Measurements from ENCODE around the gene SAP30L. TPM values are rescaled to one million over a fixed set of nuclear protein-coding genes. Genes with fewer than 3 reads are reported as not detected.

The SAP30L gene
- total RNA-seq, 3 donors from 2014 or later (not counting 1 experiment from before 2014, with no cell fraction given), result 37.0 to 48.4 (median 47.6) TPM

DNA sequence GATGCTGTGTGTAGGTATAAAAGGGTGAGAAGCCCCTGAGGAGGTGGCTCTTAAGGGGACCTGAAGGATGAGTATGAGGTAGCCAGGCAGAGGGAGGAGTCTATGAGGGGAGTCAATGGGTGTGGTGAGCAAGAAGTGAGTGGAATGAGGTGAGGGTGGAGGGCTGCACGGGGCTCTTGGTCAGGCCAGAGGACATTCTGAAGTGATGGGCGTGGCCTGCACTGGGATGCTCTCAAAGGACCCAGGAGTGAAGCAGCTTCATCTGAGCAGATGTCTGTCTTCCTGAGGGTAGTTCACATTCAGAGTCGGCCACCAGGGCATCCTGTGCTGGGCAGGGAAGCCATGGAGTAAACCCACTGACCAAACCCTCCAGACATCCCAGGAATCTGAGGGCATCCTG, 45.1 kb upstream of the SAP30L start:
- H3K4me1 ChIP-seq (ENCODE audit: control insufficient read depth, insufficient read depth, low read length), result peaks cover 9% of the 10 kb centered on the region
- peak overlapping the region; percentile 44 to 64 for H3K27ac Mint-ChIP-seq
- WGBS (ENCODE audit: insufficient coverage), result 94% methylated on average over 3 of the region's 3 CpGs
- H3K9me3 Mint-ChIP-seq, result no peaks in the 10 kb centered on the region
- intact Hi-C loops (cut with micrococcal nuclease), result loop anchor here (10.0 kb wide), 1 partner anchor 216 kb away; no protein-coding TSS in a partner anchor
- H3K4me3 ChIP-seq (ENCODE audit: low read length), result no peak overlapping the region
- H3K27me3 Mint-ChIP-seq (ENCODE audit: low read depth in 2 of 2), result no peaks in the 10 kb centered on the region
- peaks cover 20 to 33% of the 10 kb centered on the region in 2 donors for H3K4me1 Mint-ChIP-seq
- no peak overlapping the region for H3K27ac ChIP-seq (ENCODE audit: low read length)
- H3K4me3 Mint-ChIP-seq, result no peak overlapping the region
- TF ChIP-seq, protein P1, sequence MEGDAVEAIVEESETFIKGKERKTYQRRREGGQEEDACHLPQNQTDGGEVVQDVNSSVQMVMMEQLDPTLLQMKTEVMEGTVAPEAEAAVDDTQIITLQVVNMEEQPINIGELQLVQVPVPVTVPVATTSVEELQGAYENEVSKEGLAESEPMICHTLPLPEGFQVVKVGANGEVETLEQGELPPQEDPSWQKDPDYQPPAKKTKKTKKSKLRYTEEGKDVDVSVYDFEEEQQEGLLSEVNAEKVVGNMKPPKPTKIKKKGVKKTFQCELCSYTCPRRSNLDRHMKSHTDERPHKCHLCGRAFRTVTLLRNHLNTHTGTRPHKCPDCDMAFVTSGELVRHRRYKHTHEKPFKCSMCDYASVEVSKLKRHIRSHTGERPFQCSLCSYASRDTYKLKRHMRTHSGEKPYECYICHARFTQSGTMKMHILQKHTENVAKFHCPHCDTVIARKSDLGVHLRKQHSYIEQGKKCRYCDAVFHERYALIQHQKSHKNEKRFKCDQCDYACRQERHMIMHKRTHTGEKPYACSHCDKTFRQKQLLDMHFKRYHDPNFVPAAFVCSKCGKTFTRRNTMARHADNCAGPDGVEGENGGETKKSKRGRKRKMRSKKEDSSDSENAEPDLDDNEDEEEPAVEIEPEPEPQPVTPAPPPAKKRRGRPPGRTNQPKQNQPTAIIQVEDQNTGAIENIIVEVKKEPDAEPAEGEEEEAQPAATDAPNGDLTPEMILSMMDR (IDR thresholded peaks at IDR 0.05), result no peak
- no peaks in the 10 kb centered on the region for H3K27me3 ChIP-seq (ENCODE audit: control insufficient read depth, insufficient read depth, low read length)
- DNase-seq, result no peak
- no peak for ATAC-seq
- H3K36me3 ChIP-seq (ENCODE audit: control insufficient read depth, insufficient read depth, low read length), result peaks cover under 1% of the 10 kb centered on the region
- no peaks in the 10 kb centered on the region for H3K9me3 ChIP-seq (ENCODE audit: control insufficient read depth, insufficient read depth, low read length)
- no peaks in the 10 kb centered on the region for H3K36me3 Mint-ChIP-seq

DNA sequence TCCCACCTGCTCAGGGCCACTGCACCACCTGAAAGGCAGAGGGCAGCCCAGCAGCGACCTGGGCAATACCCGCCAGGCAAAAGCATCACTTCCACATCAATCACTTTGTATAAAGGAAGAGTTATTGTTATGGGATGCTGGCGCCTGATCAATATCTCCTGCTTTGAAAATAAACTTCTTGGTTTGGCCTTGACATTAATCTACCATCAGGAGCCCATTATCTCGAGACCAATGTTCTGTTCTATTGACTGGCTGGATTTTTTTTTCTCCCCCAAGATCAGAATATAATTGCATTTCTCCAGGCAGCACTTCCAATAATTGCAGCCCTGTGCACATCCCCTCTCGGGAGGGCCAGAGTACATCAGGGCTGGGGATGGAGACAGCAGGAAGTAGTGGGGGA, 44.4 kb upstream of the SAP30L start:
- Mint-ChIP-seq H3K9me3 (no peaks in the 10 kb centered on the region), H3K27ac (peak overlapping the region in 1 of 2 donors; percentile 44), H3K4me1 (peaks cover 14 to 27% of the 10 kb centered on the region in 2 donors), H3K4me3 (no peak overlapping the region), H3K36me3 (no peaks in the 10 kb centered on the region), H3K27me3 (ENCODE audit: low read depth in 2 of 2) (no peaks in the 10 kb centered on the region)
- no peaks in the 10 kb centered on the region for H3K9me3 ChIP-seq (ENCODE audit: control insufficient read depth, insufficient read depth, low read length)
- no peak overlapping the region for H3K4me3 ChIP-seq (ENCODE audit: low read length)
- WGBS (ENCODE audit: insufficient coverage), result 88% methylated on average over 4 of the region's 5 CpGs
- no peak for ATAC-seq
- no peak overlapping the region for H3K27ac ChIP-seq (ENCODE audit: low read length)
- DNase-seq, result no peak
- H3K36me3 ChIP-seq (ENCODE audit: control insufficient read depth, insufficient read depth, low read length), result peaks cover 3% of the 10 kb centered on the region
- peaks cover 9% of the 10 kb centered on the region for H3K4me1 ChIP-seq (ENCODE audit: control insufficient read depth, insufficient read depth, low read length)
- TF ChIP-seq, protein P1 (IDR thresholded peaks at IDR 0.05), result no peak
- intact Hi-C loops (cut with micrococcal nuclease), result loop anchor here (10.0 kb wide), 1 partner anchor 217 kb away; no protein-coding TSS in a partner anchor
- no peaks in the 10 kb centered on the region for H3K27me3 ChIP-seq (ENCODE audit: control insufficient read depth, insufficient read depth, low read length)

DNA sequence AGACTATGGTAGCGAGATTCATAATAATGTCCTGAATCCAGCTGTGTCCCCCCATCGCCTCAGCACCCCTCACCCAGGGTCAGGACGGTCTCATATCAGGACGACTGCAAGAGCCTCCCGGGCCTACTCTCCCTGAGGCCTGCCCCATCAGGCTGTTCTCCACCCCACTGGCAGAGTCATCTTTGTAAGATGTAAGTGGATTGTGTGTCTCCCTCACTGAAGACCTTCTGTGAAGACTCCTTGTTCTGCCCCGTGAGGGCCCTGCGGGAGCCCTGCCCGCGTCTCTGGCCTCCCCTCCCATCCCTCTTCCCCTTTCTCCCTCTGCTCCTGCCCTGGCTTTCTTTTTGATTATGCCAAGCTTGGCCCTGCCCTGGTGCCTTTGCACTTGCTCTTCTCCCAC, 43.9 kb upstream of the SAP30L start:
- ATAC-seq, result no peak
- TF ChIP-seq, protein P1 (IDR thresholded peaks at IDR 0.05), result no peak
- 97% methylated on average over 9 of the region's 9 CpGs for WGBS (ENCODE audit: insufficient coverage)

DNA sequence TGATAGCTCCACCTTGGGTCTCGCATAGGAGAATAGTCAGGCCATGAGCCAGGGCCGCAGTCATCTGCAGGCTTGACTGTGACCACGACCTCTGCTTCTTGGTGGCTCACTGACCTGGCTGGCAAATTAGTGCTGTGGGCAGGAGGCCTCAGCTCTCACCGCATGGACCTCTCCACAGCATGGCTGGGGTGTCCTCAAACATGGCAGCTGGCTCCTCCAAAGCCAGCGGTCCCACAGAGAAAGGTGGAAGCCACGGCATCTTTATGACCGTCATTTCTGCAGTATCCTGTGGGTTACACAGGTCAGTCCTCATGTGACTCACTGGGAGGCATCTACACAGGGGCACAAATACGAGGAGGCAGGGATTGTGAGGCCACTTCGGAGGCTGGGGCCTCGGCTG, 43.2 kb upstream of the SAP30L start:
- H3K36me3 ChIP-seq (ENCODE audit: control insufficient read depth, insufficient read depth, low read length), result peaks cover 3% of the 10 kb centered on the region
- WGBS (ENCODE audit: insufficient coverage), result 92% methylated on average over 10 of the region's 10 CpGs
- intact Hi-C loops (cut with micrococcal nuclease), result loop anchor here (10.0 kb wide), 1 partner anchor 218 kb away; no protein-coding TSS in a partner anchor
- no peaks in the 10 kb centered on the region for H3K36me3 Mint-ChIP-seq
- no peak overlapping the region for H3K27ac ChIP-seq (ENCODE audit: low read length)
- H3K27me3 Mint-ChIP-seq (ENCODE audit: low read depth in 2 of 2), result no peaks in the 10 kb centered on the region
- H3K27me3 ChIP-seq (ENCODE audit: control insufficient read depth, insufficient read depth, low read length), result no peaks in the 10 kb centered on the region
- H3K4me3 ChIP-seq (ENCODE audit: low read length), result no peak overlapping the region
- peaks cover 9% of the 10 kb centered on the region for H3K4me1 ChIP-seq (ENCODE audit: control insufficient read depth, insufficient read depth, low read length)
- DNase-seq (no peak), ATAC-seq (no peak)
- no peak overlapping the region for H3K4me3 Mint-ChIP-seq
- peak overlapping the region in 1 of 2 donors; percentile 44 for H3K27ac Mint-ChIP-seq
- TF ChIP-seq, protein P1 (IDR thresholded peaks at IDR 0.05), result no peak
- H3K9me3 ChIP-seq (ENCODE audit: control insufficient read depth, insufficient read depth, low read length), result no peaks in the 10 kb centered on the region
- no peaks in the 10 kb centered on the region for H3K9me3 Mint-ChIP-seq
- peaks cover 13 to 25% of the 10 kb centered on the region in 2 donors for H3K4me1 Mint-ChIP-seq

More for the DNA sequence above, 43.9 kb upstream of the SAP30L start:
- Histone ChIP-seq H3K36me3 (ENCODE audit: control insufficient read depth, insufficient read depth, low read length) (peaks cover 3% of the 10 kb centered on the region), H3K9me3 (ENCODE audit: control insufficient read depth, insufficient read depth, low read length) (no peaks in the 10 kb centered on the region), H3K4me1 (ENCODE audit: control insufficient read depth, insufficient read depth, low read length) (peaks cover 9% of the 10 kb centered on the region), H3K4me3 (ENCODE audit: low read length) (no peak overlapping the region), H3K27ac (ENCODE audit: low read length) (no peak overlapping the region), H3K27me3 (ENCODE audit: control insufficient read depth, insufficient read depth, low read length) (no peaks in the 10 kb centered on the region)
- no peaks in the 10 kb centered on the region for H3K9me3 Mint-ChIP-seq
- H3K36me3 Mint-ChIP-seq, result no peaks in the 10 kb centered on the region
- peaks cover 13 to 25% of the 10 kb centered on the region in 2 donors for H3K4me1 Mint-ChIP-seq
- no peak overlapping the region for H3K4me3 Mint-ChIP-seq
- H3K27me3 Mint-ChIP-seq (ENCODE audit: low read depth in 2 of 2), result no peaks in the 10 kb centered on the region
- intact Hi-C loops (cut with micrococcal nuclease), result loop anchor here (10.0 kb wide), 1 partner anchor 217 kb away; no protein-coding TSS in a partner anchor
- H3K27ac Mint-ChIP-seq, result peak overlapping the region in 1 of 2 donors; percentile 44
- DNase-seq, result no peak

All from natural killer cell (primary cell).